C4-2B (cell line): ENCODE data around the gene CITED4.

Experiments
- ZFX ChIP-seq: fragments of 450-650 bp; IDR thresholded peaks from 2 replicates; pipeline ENCODE4 v1.6.1; 2017
- TF ChIP-seq, protein P1 (sequence below): fragments of 450-650 bp; conservative IDR thresholded peaks from 2 replicates; pipeline ENCODE4 v1.5.1; 2017; ENCODE audit warnings: mild to moderate bottlenecking

DNA sequence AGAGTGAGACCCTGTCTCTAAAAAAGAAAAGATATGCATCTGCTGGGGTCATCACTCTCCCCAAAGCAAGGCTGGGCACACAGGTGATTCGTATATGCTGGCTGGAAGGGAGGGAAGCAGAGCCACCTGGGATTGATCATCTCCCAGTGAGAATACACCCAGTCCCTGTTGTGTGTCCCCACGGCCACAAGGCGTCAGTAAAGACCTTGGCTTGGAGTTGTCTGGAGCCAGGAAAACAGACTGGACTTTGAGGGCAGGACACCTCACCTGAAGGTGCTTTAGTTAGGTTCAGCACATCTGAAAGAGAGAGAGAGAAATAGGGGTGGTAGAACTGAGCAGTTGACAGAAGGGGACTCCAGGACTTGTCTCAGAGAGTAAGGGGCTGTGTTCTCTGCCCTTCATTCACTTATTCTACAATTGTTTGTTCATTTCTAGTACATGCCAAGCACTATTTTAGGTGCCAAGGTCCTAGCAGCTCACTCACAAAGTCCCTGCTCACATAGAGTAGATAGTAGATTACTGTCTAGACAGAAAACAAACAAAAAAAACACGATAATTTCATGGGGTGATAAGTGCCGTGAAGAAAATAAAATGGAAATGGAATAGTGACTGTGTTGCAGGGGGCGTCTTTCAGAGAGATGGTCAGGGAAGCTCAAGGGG, 13.5 kb downstream of the CITED4 start:
- TF ChIP-seq, protein P1, sequence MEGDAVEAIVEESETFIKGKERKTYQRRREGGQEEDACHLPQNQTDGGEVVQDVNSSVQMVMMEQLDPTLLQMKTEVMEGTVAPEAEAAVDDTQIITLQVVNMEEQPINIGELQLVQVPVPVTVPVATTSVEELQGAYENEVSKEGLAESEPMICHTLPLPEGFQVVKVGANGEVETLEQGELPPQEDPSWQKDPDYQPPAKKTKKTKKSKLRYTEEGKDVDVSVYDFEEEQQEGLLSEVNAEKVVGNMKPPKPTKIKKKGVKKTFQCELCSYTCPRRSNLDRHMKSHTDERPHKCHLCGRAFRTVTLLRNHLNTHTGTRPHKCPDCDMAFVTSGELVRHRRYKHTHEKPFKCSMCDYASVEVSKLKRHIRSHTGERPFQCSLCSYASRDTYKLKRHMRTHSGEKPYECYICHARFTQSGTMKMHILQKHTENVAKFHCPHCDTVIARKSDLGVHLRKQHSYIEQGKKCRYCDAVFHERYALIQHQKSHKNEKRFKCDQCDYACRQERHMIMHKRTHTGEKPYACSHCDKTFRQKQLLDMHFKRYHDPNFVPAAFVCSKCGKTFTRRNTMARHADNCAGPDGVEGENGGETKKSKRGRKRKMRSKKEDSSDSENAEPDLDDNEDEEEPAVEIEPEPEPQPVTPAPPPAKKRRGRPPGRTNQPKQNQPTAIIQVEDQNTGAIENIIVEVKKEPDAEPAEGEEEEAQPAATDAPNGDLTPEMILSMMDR: peak; percentile 95
- no peak for TF ChIP-seq ZFX
